ENCODE measurements around the gene THOC3.
"Not testable (repeated sequence)": the region's sequence is repeated elsewhere in the genome, so short reads cannot be mapped to it uniquely, and the experiment has no call there.

- not testable (repeated sequence) for TF ChIP-seq CTCF, POLR2A (IDR thresholded peaks at IDR 0.05)
Observed at GRCh38 chr5:175940632-175941031, 27.5 kb downstream of the THOC3 start.
